GM18907 (cell line): Measurements from ENCODE around the gene EGLN2.
A peak's percentile ranks its signal among the peaks of the same experiment; 100 is the strongest.
"Not testable (repeated sequence)": the region's sequence is repeated elsewhere in the genome, so short reads cannot be mapped to it uniquely, and the experiment has no call there.

Experiments
- ATAC-seq: cut with Tn5 transposase; IDR thresholded peaks from one replicate; pipeline ENCODE4 v1.9.1; 2021; ENCODE audit warnings: mild to moderate bottlenecking, moderate library complexity; ENCODE audit not compliant: unreplicated experiment

Gene EGLN2

GRCh38 chr19:40798683-40799557 lies at the start of gene EGLN2:
TSS of gene EGLN2 (plus strand) at chr19:40799191. CDS start at chr19:40800573, 1,382 bp downstream.
- peak; percentile 75 for ATAC-seq

GRCh38 chr19:40750058-40750873 lies 48.7 kb upstream of the EGLN2 start, which contains the start of gene ACTMAP:
TSS of gene ACTMAP (minus strand) at chr19:40750477. CDS start at chr19:40749803, 674 bp downstream.
- peak; percentile 89 for ATAC-seq

GRCh38 chr19:40750874-40751537 lies 48.0 kb upstream of the EGLN2 start, which contains the start of gene SNRPA:
TSS of gene SNRPA (plus strand) at chr19:40751203. CDS start at chr19:40751409, 206 bp downstream.
- ATAC-seq = peak; percentile 69

GRCh38 chr19:40752257-40752781 lies 46.7 kb upstream of the EGLN2 start:
- ATAC-seq = no peak

GRCh38 chr19:40754611-40755247 lies 44.3 kb upstream of the EGLN2 start:
- ATAC-seq = no peak

- ATAC-seq = no peak
These were observed 43.8 kb upstream of the EGLN2 start for GRCh38 chr19:40755248-40755624.

GRCh38 chr19:40755791-40756190 lies 43.2 kb upstream of the EGLN2 start:
- ATAC-seq = no peak

GRCh38 chr19:40756502-40757110 lies 42.4 kb upstream of the EGLN2 start:
- ATAC-seq = no peak

- no peak for ATAC-seq
These were observed 40.5 kb upstream of the EGLN2 start for GRCh38 chr19:40758491-40758890.

GRCh38 chr19:40759352-40759751 lies 39.6 kb upstream of the EGLN2 start:
- ATAC-seq = no peak

- no peak for ATAC-seq
These were observed 36.1 kb upstream of the EGLN2 start for GRCh38 chr19:40762754-40763470.

GRCh38 chr19:40763526-40763925 lies 35.5 kb upstream of the EGLN2 start:
- no peak for ATAC-seq

- no peak for ATAC-seq
These were observed 35.0 kb upstream of the EGLN2 start for GRCh38 chr19:40763963-40764362.

- ATAC-seq = not testable (repeated sequence)
These were observed 32.6 kb upstream of the EGLN2 start for GRCh38 chr19:40766385-40766784.

GRCh38 chr19:40768869-40769268 lies 30.1 kb upstream of the EGLN2 start:
- ATAC-seq = no peak

GRCh38 chr19:40771101-40771862 lies 27.7 kb upstream of the EGLN2 start:
- not testable (repeated sequence) for ATAC-seq

GRCh38 chr19:40774916-40775631 lies 23.9 kb upstream of the EGLN2 start, which contains the start of gene MIA:
TSS of gene MIA (plus strand) at chr19:40775521. CDS start at chr19:40775543, 22 bp downstream.
- no peak for ATAC-seq

GRCh38 chr19:40775632-40776022 lies 23.4 kb upstream of the EGLN2 start:
- ATAC-seq = no peak
